ENCODE data around the gene ISL2. TPM values are rescaled to one million over a fixed set of nuclear protein-coding genes. Genes with fewer than 3 reads are reported as not detected.
A peak's percentile ranks its signal among the peaks of the same experiment; 100 is the strongest.

The ISL2 gene
- total RNA-seq, 4 donors from 2014 or later: 1.8 to 5.1 (median 4.2) TPM

GRCh38 chr15:76339305-76340197 lies 3.0 kb downstream of the ISL2 start:
- TF ChIP-seq POLR2AphosphoS5 (IDR thresholded peaks at IDR 0.05) (no peak), CTCF (IDR thresholded peaks at IDR 0.05) (no peak), EP300 (IDR thresholded peaks at IDR 0.05) (no peak), POLR2A (IDR thresholded peaks at IDR 0.05; ENCODE audit: low read depth) (no peak)
- intact Hi-C loops (cut with DNase I): no loop called here
- Histone ChIP-seq H3K36me3 (peaks cover 0 to 26% (median 11%) of the 10 kb centered on the region in 4 donors), H3K27me3 (peaks cover 0 to 99% (median 8%) of the 10 kb centered on the region in 4 donors), H3K27ac (replicated peaks in 1 of 4) (peak overlapping the region; percentile 10 to 78 (median 32)), H3K4me1 (peaks cover 63 to 79% (median 78%) of the 10 kb centered on the region in 4 donors), H3K9me3 (no peaks in the 10 kb centered on the region), H3K4me3 (peak overlapping the region; percentile 37 to 58 (median 51))
- WGBS: 44% methylated on average over 45 of the region's 48 CpGs
- no peak for DNase-seq (ENCODE audit: extremely low spot score)

GRCh38 chr15:76340198-76340802 lies 3.7 kb downstream of the ISL2 start:
- H3K27ac ChIP-seq (replicated peaks in 1 of 4): peak overlapping the region; percentile 10 to 49 (median 24)
- 9% methylated on average over 17 of the region's 53 CpGs for WGBS
- intact Hi-C loops (cut with DNase I): no loop called here
- H3K4me3 ChIP-seq: peak overlapping the region; percentile 37 to 58 (median 51)
- peaks cover 60 to 76% (median 75%) of the 10 kb centered on the region in 4 donors for H3K4me1 ChIP-seq
- H3K9me3 ChIP-seq: no peaks in the 10 kb centered on the region
- H3K36me3 ChIP-seq: peaks cover 0 to 26% (median 11%) of the 10 kb centered on the region in 4 donors
- peaks cover 0 to 99% (median 11%) of the 10 kb centered on the region in 4 donors for H3K27me3 ChIP-seq
- no peak for DNase-seq (ENCODE audit: extremely low spot score)
- no peak for TF ChIP-seq CTCF (IDR thresholded peaks at IDR 0.05)
- TF ChIP-seq POLR2A (IDR thresholded peaks at IDR 0.05; ENCODE audit: low read depth): no peak
- TF ChIP-seq POLR2AphosphoS5 (IDR thresholded peaks at IDR 0.05): no peak
- TF ChIP-seq EP300 (IDR thresholded peaks at IDR 0.05): no peak

GRCh38 chr15:76340803-76341365 lies 4.3 kb downstream of the ISL2 start:
- no peaks in the 10 kb centered on the region for H3K9me3 ChIP-seq
- intact Hi-C loops (cut with DNase I): no loop called here
- peaks cover 58 to 76% (median 75%) of the 10 kb centered on the region in 4 donors for H3K4me1 ChIP-seq
- peaks cover 0 to 26% (median 11%) of the 10 kb centered on the region in 4 donors for H3K36me3 ChIP-seq
- DNase-seq (ENCODE audit: extremely low spot score): no peak
- no peak overlapping the region for H3K27ac ChIP-seq (replicated peaks in 1 of 4)
- WGBS: 37% methylated on average over 18 of the region's 35 CpGs
- H3K27me3 ChIP-seq: peaks cover 0 to 99% (median 14%) of the 10 kb centered on the region in 4 donors
- H3K4me3 ChIP-seq: peak overlapping the region; percentile 37 to 58 (median 51)
- TF ChIP-seq POLR2A (IDR thresholded peaks at IDR 0.05; ENCODE audit: low read depth) (no peak), POLR2AphosphoS5 (IDR thresholded peaks at IDR 0.05) (no peak), CTCF (IDR thresholded peaks at IDR 0.05) (no peak), EP300 (IDR thresholded peaks at IDR 0.05) (no peak)

- peaks cover 0 to 99% (median 16%) of the 10 kb centered on the region in 4 donors for H3K27me3 ChIP-seq
- 79% methylated on average over 37 of the region's 42 CpGs for WGBS
These were observed 4.9 kb downstream of the ISL2 start for GRCh38 chr15:76341366-76342057.

More at GRCh38 chr15:76341366-76342057, 4.9 kb downstream of the ISL2 start:
- TF ChIP-seq EP300 (IDR thresholded peaks at IDR 0.05) (no peak), CTCF (IDR thresholded peaks at IDR 0.05) (no peak), POLR2A (IDR thresholded peaks at IDR 0.05; ENCODE audit: low read depth) (no peak), POLR2AphosphoS5 (IDR thresholded peaks at IDR 0.05) (no peak)
- Histone ChIP-seq H3K36me3 (peaks cover 0 to 26% (median 11%) of the 10 kb centered on the region in 4 donors), H3K9me3 (no peaks in the 10 kb centered on the region), H3K27ac (replicated peaks in 1 of 4) (no peak overlapping the region), H3K4me1 (peaks cover 60 to 77% (median 75%) of the 10 kb centered on the region in 4 donors), H3K4me3 (peak overlapping the region in 1 of 4 donors; percentile 45)
- no peak for DNase-seq (ENCODE audit: extremely low spot score)
- intact Hi-C loops (cut with DNase I): no loop called here
